K562 (cell line): Measurements from ENCODE around the gene ANKRD49. TPM values are rescaled to one million over a fixed set of nuclear protein-coding genes. Genes with fewer than 3 reads are reported as not detected.

Experiments
- ATAC-seq: fragments of 200-7000 bp; cut with Tn5 transposase; 3 replicates; pipeline ENCODE4 v1.9.1; 2020; ENCODE audit warnings: moderate library complexity
- BruUV-seq: library from RNA; stranded (reverse); fragments of 400-500 nt; replicated peaks from 2 replicates; lab custom pipeline; 2021; lab: Mats Ljungman, UMichigan
- CTCF ChIA-PET: fragments of 300-600 bp; formaldehyde crosslinking; extraction: SDS; loops from one replicate; lab custom pipeline; 2021; ENCODE audit warnings: low intra/inter-chr PET ratio; lab: Yijun Ruan, JAX
- POLR2A ChIA-PET: fragments of 300-600, 350-650 bp; sonication (Branson Sonifier 250); formaldehyde crosslinking; extraction: SDS; loops from one replicate; lab custom pipeline; 2021; ENCODE audit warnings: antibody characterized with exemption, inconsistent platforms; lab: Yijun Ruan, JAX
- DNase-seq, 4 experiments: peaks; one replicate each; pipeline versions ENCODE4 v3.0.0 to v3.0.0-alpha.2; 2011 to 2018; ENCODE audit warnings: low spot score in 3 of 4, mixed read lengths in 3 of 4; ENCODE audit errors: extremely low read depth in 1 of 4
- FAIRE-seq: peaks from 2 replicates; lab custom pipeline; 2011; peaks lifted over from hg19 to GRCh38; lab: Jason Lieb, UNC
- H2AFZ ChIP-seq: 2 replicates; pipeline ENCODE4 v1.6.0; 2011; ENCODE audit warnings: low read depth, low read length, control low read depth, inconsistent platforms
- H3K27ac ChIP-seq: fragments of 200-600 bp; 3 replicates; pipeline ENCODE4 v1.8.0; 2011; ENCODE audit warnings: low read depth, mild to moderate bottlenecking, control low read depth, inconsistent platforms, low read length, moderate library complexity, mixed read lengths; ENCODE audit errors: extremely low read depth
- H3K27me3 ChIP-seq, 2 experiments: fragments of 300-600 bp in 1 of 2; 2 replicates in 1 of 2; 3 replicates in 1 of 2; pipeline versions ENCODE4 v1.6.0 to v1.8.0; 2011; ENCODE audit warnings: inconsistent platforms in 2 of 2, low read length in 2 of 2, mild to moderate bottlenecking in 1 of 2, mixed read lengths in 1 of 2, moderate library complexity in 1 of 2; ENCODE audit not compliant: control insufficient read depth in 2 of 2, insufficient read depth in 2 of 2
- H3K36me3 ChIP-seq: fragments of 300-600 bp; 3 replicates; pipeline ENCODE4 v1.8.0; 2011; ENCODE audit warnings: mild to moderate bottlenecking, low read length, inconsistent platforms; ENCODE audit not compliant: control insufficient read depth, insufficient read depth
- H3K4me1 ChIP-seq, 2 experiments: fragments of 200-600 bp in 1 of 2; replicated peaks in 1 of 2; 2 replicates in 1 of 2; 3 replicates in 1 of 2; pipeline versions ENCODE4 v1.5.1 to v1.8.0; 2011; ENCODE audit warnings: inconsistent platforms in 2 of 2, low read length in 2 of 2, mild to moderate bottlenecking in 1 of 2, mixed read lengths in 1 of 2, moderate library complexity in 1 of 2; ENCODE audit not compliant: control insufficient read depth in 2 of 2, insufficient read depth in 2 of 2
- H3K4me2 ChIP-seq: 2 replicates; pipeline ENCODE4 v1.6.1; 2011; ENCODE audit warnings: low read length, control low read depth, inconsistent platforms, mixed read lengths; ENCODE audit not compliant: insufficient read depth
- H3K4me3 ChIP-seq: fragments of 200-600 bp; sonication (generic), shearing (Covaris generic); 2 replicates; pipeline ENCODE4 v1.5.1; 2016; ENCODE audit warnings: control low read depth, inconsistent platforms
- H3K79me2 ChIP-seq: fragments of 200-600 bp; 3 replicates; pipeline ENCODE4 v1.8.0; 2011; ENCODE audit warnings: low read length, inconsistent platforms; ENCODE audit not compliant: control insufficient read depth, insufficient read depth
- H3K9ac ChIP-seq, 2 experiments: 2 replicates each; pipeline versions ENCODE4 v1.6.0 to v1.6.1; 2011; ENCODE audit warnings: low read depth in 2 of 2, low read length in 2 of 2, control low read depth in 1 of 2, inconsistent platforms in 1 of 2, mild to moderate bottlenecking in 1 of 2, mixed read lengths in 1 of 2; ENCODE audit not compliant: insufficient read depth in 1 of 2
- H3K9me1 ChIP-seq: one replicate; pipeline ENCODE4 v1.6.0; 2011; ENCODE audit warnings: inconsistent platforms, mild to moderate bottlenecking, low read length, moderate library complexity; ENCODE audit not compliant: control insufficient read depth, insufficient read depth
- H3K9me3 ChIP-seq: replicated peaks from 2 replicates; pipeline ENCODE4 v1.5.1; 2011; ENCODE audit warnings: low read depth, low read length, inconsistent platforms; ENCODE audit not compliant: control insufficient read depth, insufficient read depth
- H4K20me1 ChIP-seq: replicated peaks from 2 replicates; pipeline ENCODE4 v1.6.1; 2011; ENCODE audit warnings: low read length, inconsistent platforms, mixed read lengths; ENCODE audit not compliant: control insufficient read depth, insufficient read depth
- ARID1B ChIP-seq: fragments of 450-650 bp; IDR thresholded peaks from 2 replicates; pipeline ENCODE4 v1.6.1; 2016; ENCODE audit warnings: antibody characterized with exemption, mild to moderate bottlenecking, inconsistent platforms
- COPS2 ChIP-seq: fragments of 450-650 bp; conservative IDR thresholded peaks from 2 replicates; pipeline ENCODE4 v1.6.1; 2016; ENCODE audit warnings: mild to moderate bottlenecking, moderate library complexity
- FOSL1 ChIP-seq: fragments of 200-800 bp; sonication (Bioruptor generic); conservative IDR thresholded peaks from 2 replicates; pipeline ENCODE4 v1.6.1; 2016; ENCODE audit warnings: missing genetic modification characterization, missing compliant biosample characterization
- HDAC2 ChIP-seq: fragments of 450-650 bp; IDR thresholded peaks from 2 replicates; pipeline ENCODE4 v1.6.1; 2016; ENCODE audit warnings: mild to moderate bottlenecking
- TAL1 ChIP-seq: fragments of 450-650 bp; IDR thresholded peaks from 2 replicates; pipeline ENCODE4 v1.6.1; 2016; ENCODE audit warnings: mild to moderate bottlenecking
- TCF3 ChIP-seq: sonication (generic); formaldehyde crosslinking; IDR thresholded peaks from 2 replicates; pipeline ENCODE4 v1.4.0; 2020; ENCODE audit warnings: mild to moderate bottlenecking, missing genetic modification reagents
- ZC3H4 ChIP-seq: sonication (generic); formaldehyde crosslinking; IDR thresholded peaks from 2 replicates; pipeline ENCODE4 v1.9.0; 2021; ENCODE audit warnings: missing genetic modification reagents, borderline replicate concordance
- ZNF121 ChIP-seq: sonication (generic); formaldehyde crosslinking; conservative IDR thresholded peaks from 2 replicates; pipeline ENCODE4 v1.8.0; 2022; ENCODE audit warnings: missing genetic modification reagents
- WGBS: fragments of 100-300 bp; shearing (Covaris generic); methylation state at CpG from one replicate; pipeline ENCODE4 v1.1.6; 2016; ENCODE audit warnings: low coverage, mixed read lengths; ENCODE audit not compliant: insufficient coverage; ENCODE audit errors: missing lambda C conversion rate; 5-methylcytosine and 5-hydroxymethylcytosine counted together
- in situ Hi-C: fragments of 300-500 bp; cut with MboI; formaldehyde crosslinking; loops from 4 replicates; pipeline ENCODE4 v1.15.0; 2018; ENCODE audit warnings: inconsistent platforms, mixed read lengths
- intact Hi-C: fragments of 100-400 bp; cut with micrococcal nuclease; formaldehyde crosslinking; loops from 2 replicates; pipeline ENCODE4 v1.14.2; 2022
- polyA plus RNA-seq, 8 experiments: library from polyadenylated mRNA; depleted of rRNA in 4 of 8; stranded (reverse) in 5 of 8; unstranded in 3 of 8; fragments of >200 nt; fragmentation: Nextera tagmentation in 2 of 8; fragmentation: Illumina TruSeq in 1 of 8; extraction: Ambion mirVana in 2 of 8; extraction: Trizol in 1 of 8; gene quantifications; 2 replicates each; pipeline versions ENCODE4 v1.2.1 to v1.2.3, GENCODE V29; 2011 to 2014; ENCODE audit warnings: inconsistent platforms in 1 of 8, missing spikeins in 1 of 8
- total RNA-seq, 7 experiments: library from RNA; depleted of rRNA in 6 of 7; stranded (reverse); fragments of >200 nt in 6 of 7; fragmentation: Illumina TruSeq in 2 of 7; extraction: Trizol in 2 of 7; gene quantifications; 2 replicates each; pipeline versions ENCODE4 v1.2.1 to v1.2.3, GENCODE V29; 2011 to 2021; ENCODE audit warnings: low replicate concordance in 1 of 7
- TF ChIP-seq, protein P1 (sequence below): fragments of 250-450 bp; sonication (Bioruptor Pico); IDR thresholded peaks from 2 replicates; pipeline ENCODE4 v1.4.0; 2020; ENCODE audit warnings: mild to moderate bottlenecking, moderate library complexity

ANKRD49 gene
- total and polyA plus RNA-seq, 9 of the 15 experiments (the other 6 are each of a cell fraction or from before 2014, with no cell fraction given): 13.4 to 43.5 (median 30.6) TPM

DNA sequence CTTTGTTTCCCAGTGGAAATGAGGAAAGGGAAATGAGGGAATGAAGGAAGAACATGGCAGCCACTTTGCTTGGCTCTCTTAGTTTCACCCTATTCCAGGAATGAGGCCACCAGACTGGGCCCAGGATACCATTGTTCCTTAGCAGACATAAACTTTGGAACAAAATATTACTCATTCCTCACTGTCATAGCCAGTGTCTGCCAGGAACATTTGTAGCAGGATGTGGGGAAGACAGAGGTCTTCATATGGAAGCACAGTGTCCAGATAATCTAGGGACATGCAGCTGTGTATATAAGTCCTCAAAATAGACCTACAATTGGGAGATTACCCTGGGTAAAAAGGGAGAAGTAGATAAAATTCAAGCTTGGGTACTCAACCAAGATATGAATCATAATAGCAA lies 34.8 kb downstream of the ANKRD49 start (continued):
- no peak for TF ChIP-seq ZC3H4 (CRISPR knock-in tag)

- Histone ChIP-seq H3K9me1 (no peaks in the 10 kb centered on the region), H3K27me3 (peaks cover 0 to 4% of the 10 kb centered on the region in 2 experiments; a peak in 2 of 5 replicates), H3K4me2 (no peak overlapping the region), H3K9me3 (no peaks in the 10 kb centered on the region), H2AFZ (no peak overlapping the region), H3K79me2 (no peaks in the 10 kb centered on the region), H3K4me1 (no peaks in the 10 kb centered on the region; a peak in 1 of 5 replicates), H3K4me3 (no peak overlapping the region), H3K27ac (no peak overlapping the region), H4K20me1 (no peaks in the 10 kb centered on the region), H3K9ac (no peak overlapping the region), H3K36me3 (no peaks in the 10 kb centered on the region)
- FAIRE-seq (no peak), DNase-seq (no peak), ATAC-seq (no peak)
- POLR2A ChIA-PET: interaction anchor here (0.7 kb wide), 1 partner anchor 14 kb away, joined by 3 read pairs; no protein-coding TSS in a partner anchor
- in situ Hi-C loops (no loop called here), intact Hi-C loops (no loop called here)
- CTCF ChIA-PET: no interaction called here
- BruUV-seq: no TSS peak
- 35% methylated on average over 3 of the region's 3 CpGs for WGBS
- no peak for TF ChIP-seq TCF3 (CRISPR knock-in tag)
- no peak for TF ChIP-seq TAL1
- TF ChIP-seq FOSL1: no peak
- TF ChIP-seq, protein P1, sequence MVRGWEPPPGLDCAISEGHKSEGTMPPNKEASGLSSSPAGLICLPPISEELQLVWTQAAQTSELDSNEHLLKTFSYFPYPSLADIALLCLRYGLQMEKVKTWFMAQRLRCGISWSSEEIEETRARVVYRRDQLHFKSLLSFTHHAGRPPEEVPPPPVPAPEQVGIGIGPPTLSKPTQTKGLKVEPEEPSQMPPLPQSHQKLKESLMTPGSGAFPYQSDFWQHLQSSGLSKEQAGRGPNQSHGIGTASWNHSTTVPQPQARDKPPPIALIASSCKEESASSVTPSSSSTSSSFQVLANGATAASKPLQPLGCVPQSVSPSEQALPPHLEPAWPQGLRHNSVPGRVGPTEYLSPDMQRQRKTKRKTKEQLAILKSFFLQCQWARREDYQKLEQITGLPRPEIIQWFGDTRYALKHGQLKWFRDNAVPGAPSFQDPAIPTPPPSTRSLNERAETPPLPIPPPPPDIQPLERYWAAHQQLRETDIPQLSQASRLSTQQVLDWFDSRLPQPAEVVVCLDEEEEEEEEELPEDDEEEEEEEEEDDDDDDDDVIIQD (CRISPR knock-in tag): no peak
- TF ChIP-seq COPS2: no peak
- no peak for TF ChIP-seq ZNF121 (CRISPR knock-in tag)
- no peak for TF ChIP-seq ARID1B
- no peak for TF ChIP-seq HDAC2
Measured at GRCh38 chr11:94532211-94532610, 38.4 kb downstream of the ANKRD49 start.
